ENCODE measurements around the gene TTBK1. TPM values are rescaled to one million over a fixed set of nuclear protein-coding genes. Genes with fewer than 3 reads are reported as not detected.

The TTBK1 gene
- total RNA-seq, 6 donors from 2014 or later, result 0.06 to 0.20 (median 0.11) TPM; not detected in 2

- Histone ChIP-seq H3K27me3 (no peaks in the 10 kb centered on the region), H3K36me3 (no peaks in the 10 kb centered on the region), H3K9me3 (no peaks in the 10 kb centered on the region), H3K4me3 (no peak overlapping the region), H3K4me1 (no peaks in the 10 kb centered on the region), H3K27ac (no peak overlapping the region)
- no peak for DNase-seq
- 88 to 90% methylated on average over 2 of the region's 2 CpGs for WGBS, 2 donors
- TF ChIP-seq CTCF (IDR thresholded peaks at IDR 0.05) (no peak), POLR2A (IDR thresholded peaks at IDR 0.05) (no peak), EP300 (IDR thresholded peaks at IDR 0.05) (no peak), POLR2AphosphoS5 (IDR thresholded peaks at IDR 0.05) (no peak)
- ATAC-seq (ENCODE audit: low FRiP score in 2 of 2), result no peak
These were observed 7.4 kb upstream of the TTBK1 start for GRCh38 chr6:43235841-43236240.

- Histone ChIP-seq H3K4me1 (peaks cover 0 to 6% (median 0%) of the 10 kb centered on the region in 4 donors), H3K36me3 (no peaks in the 10 kb centered on the region), H3K4me3 (no peak overlapping the region), H3K9me3 (no peaks in the 10 kb centered on the region), H3K27me3 (peaks cover 0 to 14% (median 7%) of the 10 kb centered on the region in 4 donors), H3K27ac (no peak overlapping the region)
- TF ChIP-seq EP300 (IDR thresholded peaks at IDR 0.05), result no peak
- no peak for TF ChIP-seq POLR2A (IDR thresholded peaks at IDR 0.05)
- TF ChIP-seq POLR2AphosphoS5 (IDR thresholded peaks at IDR 0.05), result no peak
- no peak for TF ChIP-seq CTCF (IDR thresholded peaks at IDR 0.05)
- ATAC-seq (ENCODE audit: low FRiP score in 2 of 2), result no peak
- WGBS, 2 donors, result 67 to 84% methylated on average over 2 of the region's 2 CpGs
- DNase-seq, result no peak
These were observed 4.2 kb upstream of the TTBK1 start for GRCh38 chr6:43239054-43239453.

- ATAC-seq (ENCODE audit: low FRiP score in 2 of 2) (no peak), DNase-seq (no peak)
- peaks cover 0 to 6% (median 0%) of the 10 kb centered on the region in 4 donors for H3K4me1 ChIP-seq
- H3K27me3 ChIP-seq, result peaks cover 0 to 15% (median 7%) of the 10 kb centered on the region in 4 donors
- H3K9me3 ChIP-seq, result no peaks in the 10 kb centered on the region
- H3K4me3 ChIP-seq, result no peak overlapping the region
- WGBS, 2 donors, result 57 to 63% methylated on average over 1 of the region's 1 CpG
- H3K27ac ChIP-seq, result no peak overlapping the region
- TF ChIP-seq POLR2AphosphoS5 (IDR thresholded peaks at IDR 0.05) (no peak), POLR2A (IDR thresholded peaks at IDR 0.05) (no peak), EP300 (IDR thresholded peaks at IDR 0.05) (no peak), CTCF (IDR thresholded peaks at IDR 0.05) (no peak)
- no peaks in the 10 kb centered on the region for H3K36me3 ChIP-seq
These were observed 2.3 kb upstream of the TTBK1 start for GRCh38 chr6:43240950-43241349.

- H3K27me3 ChIP-seq, result peaks cover 0 to 15% (median 7%) of the 10 kb centered on the region in 4 donors
- TF ChIP-seq EP300 (IDR thresholded peaks at IDR 0.05) (no peak), POLR2AphosphoS5 (IDR thresholded peaks at IDR 0.05) (no peak), CTCF (IDR thresholded peaks at IDR 0.05) (no peak), POLR2A (IDR thresholded peaks at IDR 0.05) (no peak)
- H3K9me3 ChIP-seq, result no peaks in the 10 kb centered on the region
- DNase-seq, result no peak
- peaks cover 0 to 7% (median 0%) of the 10 kb centered on the region in 4 donors for H3K4me1 ChIP-seq
- ATAC-seq (ENCODE audit: low FRiP score in 2 of 2), result no peak
- H3K4me3 ChIP-seq, result no peak overlapping the region
- WGBS, 2 donors, result 88 to 97% methylated on average over 2 of the region's 2 CpGs
- H3K36me3 ChIP-seq, result no peaks in the 10 kb centered on the region
- H3K27ac ChIP-seq, result no peak overlapping the region
These were observed 1.8 kb upstream of the TTBK1 start for GRCh38 chr6:43241446-43241845.

- WGBS, 2 donors, result 30 to 51% methylated on average over 19 to 29 of the region's 37 CpGs
- no peak for DNase-seq
- no peak for TF ChIP-seq CTCF (IDR thresholded peaks at IDR 0.05)
- TF ChIP-seq EP300 (IDR thresholded peaks at IDR 0.05), result no peak
- TF ChIP-seq POLR2A (IDR thresholded peaks at IDR 0.05), result no peak
- TF ChIP-seq POLR2AphosphoS5 (IDR thresholded peaks at IDR 0.05), result no peak
These were observed 512 bp downstream of the TTBK1 start for GRCh38 chr6:43243664-43244321.

More at GRCh38 chr6:43243664-43244321, 512 bp downstream of the TTBK1 start:
- H3K36me3 ChIP-seq, result no peaks in the 10 kb centered on the region
- no peak overlapping the region for H3K27ac ChIP-seq
- H3K4me1 ChIP-seq, result peaks cover 7 to 22% (median 9%) of the 10 kb centered on the region in 4 donors
- H3K9me3 ChIP-seq, result no peaks in the 10 kb centered on the region
- no peak overlapping the region for H3K4me3 ChIP-seq
- H3K27me3 ChIP-seq, result peaks cover 0 to 15% (median 7%) of the 10 kb centered on the region in 4 donors
- no peak for ATAC-seq (ENCODE audit: low FRiP score in 2 of 2)

Measured in upper lobe of left lung (tissue), 6 donors.